SK-N-DZ (cell line): ENCODE results near the gene GPR37L1.
"Not testable (repeated sequence)": the region's sequence is repeated elsewhere in the genome, so short reads cannot be mapped to it uniquely, and the experiment has no call there.

Experiments used
- DNase-seq: peaks from one replicate; pipeline ENCODE4 v3.0.0-alpha.2; 2015; ENCODE audit warnings: low spot score

The GPR37L1 gene

GRCh38 chr1:202107801-202108731 is 14.7 kb upstream of the GPR37L1 start:
- no peak for DNase-seq

GRCh38 chr1:202110977-202111376 is 11.7 kb upstream of the GPR37L1 start:
- DNase-seq = no peak

GRCh38 chr1:202111589-202111988 is 11.1 kb upstream of the GPR37L1 start:
- not testable (repeated sequence) for DNase-seq

GRCh38 chr1:202112859-202113689 is 9.6 kb upstream of the GPR37L1 start:
- no peak for DNase-seq

DNA sequence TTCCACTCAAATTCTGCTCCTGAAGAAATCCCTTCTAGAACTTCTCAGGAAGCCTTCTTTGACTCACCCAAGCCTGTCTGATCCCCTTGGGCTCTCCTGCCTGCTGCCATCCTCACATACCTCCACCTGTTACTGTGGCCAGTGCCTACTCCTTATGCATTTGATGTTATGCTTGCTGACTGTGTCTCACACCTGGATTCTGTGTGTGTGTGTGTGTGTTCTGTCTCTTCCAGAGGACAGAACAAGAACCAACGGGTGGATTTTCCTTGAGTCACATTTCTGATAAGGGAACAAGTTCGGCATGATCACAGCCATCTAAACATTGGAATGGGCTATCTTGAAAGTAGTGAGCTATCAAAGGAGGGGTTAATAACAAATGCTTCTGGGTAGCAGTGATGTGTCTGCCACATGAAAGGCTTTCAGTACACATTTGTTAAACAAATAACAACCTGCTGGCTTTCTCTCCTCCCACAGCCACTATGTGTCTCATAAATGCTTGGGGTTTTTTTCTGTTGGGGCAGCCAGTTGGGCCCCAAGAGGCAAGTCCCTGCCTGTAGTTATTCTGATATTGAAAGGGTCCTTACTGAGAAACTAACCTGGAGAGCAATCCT is 8.9 kb upstream of the GPR37L1 start:
- DNase-seq = no peak

- no peak for DNase-seq
Observed at GRCh38 chr1:202116287-202116686, 6.4 kb upstream of the GPR37L1 start.

DNA sequence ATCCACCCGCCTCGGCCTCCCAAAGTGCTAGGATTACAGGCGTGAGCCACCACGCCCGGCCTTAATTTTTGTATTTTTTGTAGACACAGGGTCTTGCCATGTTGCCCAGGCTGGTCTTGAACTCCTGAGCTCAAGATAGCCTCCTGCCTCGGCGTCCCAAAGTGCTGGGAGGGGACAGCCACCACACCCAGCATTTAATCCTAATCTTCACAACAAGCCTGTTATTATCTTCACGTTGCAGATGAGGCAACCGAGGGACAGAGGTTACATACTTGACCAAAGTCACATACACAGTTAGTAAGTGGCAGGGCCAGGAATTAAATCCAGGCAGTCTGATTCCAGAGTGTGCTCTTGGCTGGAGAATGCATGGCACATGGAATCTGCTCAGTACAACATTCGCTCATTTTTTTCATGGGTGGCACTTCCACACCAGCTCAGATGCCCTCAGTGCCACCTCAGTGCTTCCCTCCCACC is 4.8 kb upstream of the GPR37L1 start:
- no peak for DNase-seq

- DNase-seq = no peak
Observed at GRCh38 chr1:202121006-202121405, 1.7 kb upstream of the GPR37L1 start.

DNA sequence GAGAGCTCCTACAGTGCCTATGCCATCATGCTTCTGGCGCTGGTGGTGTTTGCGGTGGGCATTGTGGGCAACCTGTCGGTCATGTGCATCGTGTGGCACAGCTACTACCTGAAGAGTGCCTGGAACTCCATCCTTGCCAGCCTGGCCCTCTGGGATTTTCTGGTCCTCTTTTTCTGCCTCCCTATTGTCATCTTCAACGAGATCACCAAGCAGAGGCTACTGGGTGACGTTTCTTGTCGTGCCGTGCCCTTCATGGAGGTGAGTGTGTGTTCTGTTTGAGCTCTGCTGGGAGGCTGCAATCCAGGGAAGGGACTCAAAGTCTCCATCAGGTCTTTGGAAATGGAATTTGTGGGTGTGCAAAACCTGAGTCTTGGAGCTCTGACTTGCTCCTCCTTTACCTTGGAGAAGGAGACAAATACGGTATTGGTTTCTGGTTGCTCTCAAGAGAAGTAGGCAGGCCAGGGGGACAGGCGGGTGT is 658 bp downstream of the GPR37L1 start:
- no peak for DNase-seq

DNA sequence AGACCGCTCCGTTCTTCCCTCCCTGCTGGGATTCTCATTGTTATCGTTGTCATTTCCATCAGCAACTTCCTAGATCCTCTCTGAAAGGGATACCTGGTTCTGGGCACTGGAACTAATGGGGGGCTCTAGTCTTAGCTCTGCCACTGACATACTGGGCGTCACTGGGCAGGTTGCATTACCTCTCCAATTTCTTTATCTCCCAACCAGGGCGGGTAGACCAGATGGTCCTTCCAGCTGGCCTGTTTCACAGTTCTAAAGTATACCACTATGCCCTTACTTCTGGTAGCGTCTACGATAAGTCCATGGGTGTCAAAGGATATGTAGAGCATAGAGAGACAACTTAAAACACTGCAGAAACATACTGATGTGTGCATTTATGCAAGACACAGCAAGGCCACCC is 1.4 kb downstream of the GPR37L1 start:
- DNase-seq = no peak

DNA sequence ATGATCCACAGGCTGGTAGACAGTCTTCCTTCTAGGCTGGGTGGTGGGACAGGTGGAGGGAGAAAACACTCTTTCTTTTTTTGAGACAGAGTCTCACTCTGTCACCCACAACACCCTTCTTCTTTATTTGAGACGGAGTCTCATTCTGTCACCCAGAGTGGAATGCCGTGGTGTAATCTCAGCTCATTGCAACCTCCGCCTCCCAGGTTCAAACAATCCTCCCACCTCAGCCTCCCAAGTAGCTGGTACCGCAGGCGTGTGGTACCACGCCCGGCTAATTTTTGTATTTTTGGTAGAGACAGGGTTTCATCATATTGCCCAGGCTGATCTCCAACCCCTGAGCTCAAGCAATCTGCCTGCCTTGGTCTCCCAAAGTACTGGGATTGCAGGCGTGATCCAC is 2.9 kb downstream of the GPR37L1 start:
- DNase-seq = no peak

DNA sequence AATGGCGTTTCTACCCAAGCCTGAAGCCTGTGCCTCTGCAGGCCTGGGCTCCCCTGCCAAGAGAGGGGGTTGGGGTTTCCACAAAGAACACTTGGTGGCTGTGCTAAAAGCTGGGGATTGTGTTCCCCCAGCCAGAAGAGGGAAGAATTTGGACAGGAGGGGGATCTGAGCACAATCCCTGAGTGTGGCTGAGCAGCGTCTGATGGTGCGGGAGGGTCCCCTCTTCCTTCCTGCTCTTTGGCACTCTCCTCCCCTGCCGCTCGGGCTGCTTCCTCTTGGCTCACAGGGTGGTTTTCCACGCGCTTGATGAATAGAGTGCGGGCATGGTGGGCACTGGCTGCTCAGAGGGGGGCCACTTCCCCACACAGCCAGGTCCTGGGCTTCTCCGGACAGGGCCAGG is 3.7 kb downstream of the GPR37L1 start:
- DNase-seq = no peak

DNA sequence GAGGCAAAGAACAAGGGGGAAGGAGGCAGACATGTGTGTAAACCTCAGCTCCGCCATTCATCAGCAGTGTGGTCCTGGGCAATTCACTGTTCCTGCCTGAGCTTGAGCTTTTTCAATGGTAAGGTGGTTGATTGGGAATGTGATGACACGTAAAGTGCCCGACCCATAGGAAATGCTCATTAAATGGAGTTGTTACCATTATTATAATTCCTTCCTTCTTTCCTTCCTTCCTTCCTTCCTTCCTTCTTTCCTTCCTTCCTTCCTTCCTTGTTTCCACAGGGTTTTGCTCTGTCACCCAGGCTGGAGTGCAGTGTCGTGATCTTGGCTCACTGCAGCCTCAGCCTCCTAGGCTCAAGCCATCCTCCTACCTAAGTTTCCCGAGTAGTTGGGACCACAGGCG is 4.3 kb downstream of the GPR37L1 start:
- DNase-seq = no peak

GRCh38 chr1:202127836-202128622 is 5.3 kb downstream of the GPR37L1 start:
- DNase-seq = no peak

DNA sequence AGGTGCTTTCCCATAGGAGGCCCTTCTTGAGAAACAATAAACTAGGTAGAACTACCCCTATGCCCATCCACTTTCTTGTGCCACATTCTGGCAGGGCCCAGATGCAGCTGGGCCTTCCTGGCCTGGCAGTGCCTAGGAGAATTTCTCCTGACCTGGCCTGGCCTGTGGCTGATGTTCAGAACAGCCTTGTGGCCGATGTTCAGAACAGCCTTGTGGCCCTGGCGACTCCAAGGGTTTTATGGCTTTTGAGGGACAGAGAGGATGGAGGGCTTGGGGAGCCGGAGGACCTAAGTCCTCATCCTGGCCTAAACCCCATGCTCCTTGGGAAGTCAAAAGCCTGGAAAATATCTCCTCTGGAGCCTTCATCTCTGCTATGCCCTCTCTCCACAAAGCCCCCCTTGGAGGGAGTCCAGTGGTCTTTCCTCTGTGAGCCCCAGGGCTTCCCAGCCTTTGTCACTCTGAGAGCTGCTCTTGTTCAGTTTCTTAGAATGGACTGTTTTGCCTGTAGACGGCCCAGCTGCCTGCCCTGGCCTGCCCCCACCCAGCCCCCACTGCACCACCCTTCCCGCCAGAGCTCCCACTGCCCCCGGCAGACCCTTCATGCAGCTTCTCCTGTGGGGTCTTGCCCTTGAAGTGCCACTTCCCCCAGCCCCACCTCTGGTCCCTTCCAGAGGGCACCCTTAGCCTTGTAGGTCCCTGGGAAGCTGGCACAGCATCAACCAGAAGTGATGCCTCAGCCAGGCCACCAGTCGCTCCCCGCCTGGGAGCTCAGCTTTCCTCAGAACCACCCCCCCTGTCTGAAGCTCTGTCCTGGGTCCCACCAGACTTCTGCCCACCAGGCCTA is 7.0 kb downstream of the GPR37L1 start:
- no peak for DNase-seq

DNA sequence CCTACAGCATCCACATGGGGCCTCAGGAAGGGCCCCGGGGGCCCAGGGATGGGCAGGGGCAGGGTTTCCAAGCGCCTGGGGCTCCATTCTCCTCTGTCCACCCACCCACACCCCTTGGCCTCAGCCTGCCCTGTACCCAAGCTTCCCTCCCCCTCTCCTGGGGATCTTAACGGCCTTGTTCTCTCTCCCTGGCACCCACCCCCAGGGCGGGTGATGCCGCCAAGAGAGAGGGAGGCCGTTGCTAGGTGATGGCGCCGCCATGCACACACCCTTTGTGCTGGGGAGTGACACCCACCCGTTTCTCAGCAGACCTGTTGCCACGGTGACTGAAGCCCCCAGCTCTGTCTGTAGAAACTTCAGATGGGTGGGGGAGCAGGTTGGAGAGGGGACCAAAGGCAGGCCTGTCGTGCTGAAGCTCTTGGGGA is 7.6 kb downstream of the GPR37L1 start:
- DNase-seq = no peak

- no peak for DNase-seq
Observed at GRCh38 chr1:202130816-202131522, 8.3 kb downstream of the GPR37L1 start.

DNA sequence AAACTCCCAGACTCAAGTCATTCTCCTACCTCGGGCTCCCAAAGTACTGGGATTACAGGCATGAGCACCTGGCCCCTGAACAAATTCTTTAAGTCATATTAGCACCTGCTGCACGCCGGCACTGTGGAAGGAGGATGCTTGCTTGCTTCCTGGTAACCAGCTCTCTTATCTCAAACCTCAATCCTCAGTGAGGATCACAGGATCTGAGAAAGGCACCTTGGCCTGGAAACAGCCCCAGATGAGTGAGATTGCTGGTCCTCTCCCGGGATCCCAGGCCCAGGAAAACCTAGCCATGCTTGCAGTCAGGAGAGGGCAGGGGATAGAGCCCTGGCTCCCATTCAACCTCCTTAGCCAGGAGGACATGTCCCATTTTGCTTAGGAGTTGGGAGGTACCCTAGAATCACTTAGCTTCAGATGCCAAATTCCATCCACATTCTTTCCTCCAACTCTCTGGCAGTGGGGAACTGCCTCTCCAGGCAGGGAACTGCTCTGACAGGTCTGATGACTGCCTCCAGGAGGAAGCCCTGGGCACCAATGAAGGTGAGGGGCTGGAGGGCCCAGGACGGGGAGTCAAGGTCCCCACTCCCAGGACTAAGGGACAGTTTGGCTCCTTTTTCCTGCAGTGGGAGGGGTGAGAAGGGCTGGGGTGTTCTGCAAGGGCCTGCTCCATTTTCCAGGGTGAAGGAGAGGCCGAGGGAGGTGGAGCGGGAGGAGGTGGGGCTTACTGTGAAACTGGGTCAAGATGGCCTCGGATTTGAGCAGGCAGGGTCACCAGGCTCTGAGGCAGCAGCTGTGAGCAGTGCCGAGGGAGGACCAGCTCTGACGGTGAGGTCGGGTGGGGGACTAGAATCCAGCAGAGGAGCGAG is 9.5 kb downstream of the GPR37L1 start:
- no peak for DNase-seq
